Mesendoderm (in vitro differentiated cells): ENCODE measurements around the gene ILDR2.

ENCODE experiments used
- DNase-seq: peaks from one replicate; pipeline ENCODE4 v3.0.0; 2013
- H2AK5ac ChIP-seq: 2 replicates; pipeline ENCODE4 v1.6.1; 2013; ENCODE audit warnings: low read length, inconsistent platforms
- H2BK120ac ChIP-seq: 2 replicates; pipeline ENCODE4 v1.6.1; 2013; ENCODE audit warnings: low read depth, mild to moderate bottlenecking, low read length, moderate library complexity, mixed read lengths
- H2BK15ac ChIP-seq: replicated peaks from 2 replicates; pipeline ENCODE4 v1.6.1; 2013; ENCODE audit warnings: low read depth, mild to moderate bottlenecking, moderate library complexity
- H2BK5ac ChIP-seq: 2 replicates; pipeline ENCODE4 v1.6.1; 2013; ENCODE audit warnings: low read length, inconsistent platforms
- H3K18ac ChIP-seq: 2 replicates; pipeline ENCODE4 v1.6.1; 2013; ENCODE audit warnings: mild to moderate bottlenecking, low read length, mixed read lengths
- H3K23ac ChIP-seq: one replicate; pipeline ENCODE4 v1.6.1; 2013; ENCODE audit warnings: low read length
- H3K27ac ChIP-seq: 2 replicates; pipeline ENCODE4 v1.5.1; 2013; ENCODE audit warnings: low read depth, mild to moderate bottlenecking, inconsistent platforms, low read length, moderate library complexity
- H3K27me3 ChIP-seq: 2 replicates; pipeline ENCODE4 v1.6.1; 2013; ENCODE audit warnings: low read length, control low read depth, mild to moderate bottlenecking, inconsistent platforms; ENCODE audit not compliant: insufficient read depth, poor library complexity
- H3K36me3 ChIP-seq: 2 replicates; pipeline ENCODE4 v1.6.1; 2013; ENCODE audit warnings: low read length, inconsistent platforms; ENCODE audit not compliant: control insufficient read depth, insufficient read depth
- H3K4ac ChIP-seq: one replicate; pipeline ENCODE4 v1.6.1; 2013; ENCODE audit warnings: low read depth, mild to moderate bottlenecking, low read length, moderate library complexity
- H3K4me1 ChIP-seq: 2 replicates; pipeline ENCODE4 v1.6.1; 2013; ENCODE audit warnings: low read depth, low read length, inconsistent platforms; ENCODE audit not compliant: control insufficient read depth
- H3K4me2 ChIP-seq: 2 replicates; pipeline ENCODE4 v1.6.1; 2013; ENCODE audit warnings: low read length
- H3K4me3 ChIP-seq: 2 replicates; pipeline ENCODE4 v1.5.1; 2013; ENCODE audit warnings: mild to moderate bottlenecking, low read length
- H3K56ac ChIP-seq: one replicate; pipeline ENCODE4 v1.6.1; 2013; ENCODE audit warnings: low read length
- H3K79me1 ChIP-seq: 2 replicates; pipeline ENCODE4 v1.6.1; 2013; ENCODE audit warnings: low read length, inconsistent platforms
- H3K79me2 ChIP-seq: 2 replicates; pipeline ENCODE4 v1.6.1; 2013; ENCODE audit warnings: mild to moderate bottlenecking, low read length; ENCODE audit not compliant: control insufficient read depth, insufficient read depth
- H3K9ac ChIP-seq: 2 replicates; pipeline ENCODE4 v1.6.1; 2013; ENCODE audit warnings: low read length, inconsistent platforms
- H4K5ac ChIP-seq: one replicate; pipeline ENCODE4 v1.6.1; 2013; ENCODE audit warnings: low read length
- H4K8ac ChIP-seq: one replicate; pipeline ENCODE4 v1.6.1; 2013; ENCODE audit warnings: low read depth, mild to moderate bottlenecking, control low read depth, low read length, moderate library complexity
- WGBS: extraction: QIAGEN DNeasy Blood & Tissue Kit; methylation state at CpG from one replicate; pipeline ENCODE4 v1.1.7; 2013; ENCODE audit warnings: low lambda C conversion rate, missing lambda C conversion rate; ENCODE audit not compliant: insufficient coverage; ENCODE audit errors: extremely low coverage; 5-methylcytosine and 5-hydroxymethylcytosine counted together

ILDR2 gene

GRCh38 chr1:166951050-166951449, 24.3 kb downstream of the ILDR2 start:
- Histone ChIP-seq H3K4me1 (no peaks in the 10 kb centered on the region), H3K36me3 (no peaks in the 10 kb centered on the region), H3K27me3 (peaks cover 12% of the 10 kb centered on the region), H3K79me2 (no peaks in the 10 kb centered on the region), H4K5ac (no peak overlapping the region), H3K4ac (no peak overlapping the region), H3K79me1 (no peaks in the 10 kb centered on the region), H2BK120ac (no peak overlapping the region), H3K9ac (no peak overlapping the region), H3K27ac (no peak overlapping the region), H2BK15ac (no peak overlapping the region), H3K4me3 (no peak overlapping the region), H3K18ac (no peak overlapping the region), H2BK5ac (no peak overlapping the region), H3K23ac (no peak overlapping the region), H3K56ac (no peak overlapping the region), H2AK5ac (no peak overlapping the region), H4K8ac (no peak overlapping the region), H3K4me2 (no peak overlapping the region)
- no CpG with 5 or more reads among the region's 2 CpGs for WGBS
- DNase-seq, result no peak

GRCh38 chr1:166950156-166950555, 25.2 kb downstream of the ILDR2 start:
- H2AK5ac ChIP-seq, result no peak overlapping the region
- no peak overlapping the region for H3K27ac ChIP-seq
- no peak overlapping the region for H3K4ac ChIP-seq
- no peak overlapping the region for H2BK15ac ChIP-seq
- WGBS, result no CpG with 5 or more reads among the region's 2 CpGs
- no peak overlapping the region for H3K23ac ChIP-seq
- no peak overlapping the region for H3K4me2 ChIP-seq
- H3K27me3 ChIP-seq, result peaks cover 12% of the 10 kb centered on the region
- no peak overlapping the region for H3K9ac ChIP-seq
- no peaks in the 10 kb centered on the region for H3K36me3 ChIP-seq
- H2BK5ac ChIP-seq, result no peak overlapping the region
- no peak overlapping the region for H4K5ac ChIP-seq
- peak; percentile 30 for DNase-seq
- H3K79me1 ChIP-seq, result no peaks in the 10 kb centered on the region
- H2BK120ac ChIP-seq, result no peak overlapping the region
- H3K56ac ChIP-seq, result no peak overlapping the region
- no peak overlapping the region for H4K8ac ChIP-seq
- no peaks in the 10 kb centered on the region for H3K79me2 ChIP-seq
- H3K4me1 ChIP-seq, result no peaks in the 10 kb centered on the region
- no peak overlapping the region for H3K4me3 ChIP-seq
- H3K18ac ChIP-seq, result no peak overlapping the region

GRCh38 chr1:166948856-166949350, 26.4 kb downstream of the ILDR2 start:
- no peak overlapping the region for H2AK5ac ChIP-seq
- H3K27me3 ChIP-seq, result peaks cover 12% of the 10 kb centered on the region
- no peak overlapping the region for H4K8ac ChIP-seq
- no peak overlapping the region for H3K4me3 ChIP-seq
- H2BK5ac ChIP-seq, result no peak overlapping the region
- no peak overlapping the region for H2BK120ac ChIP-seq
- no peak overlapping the region for H3K9ac ChIP-seq
- H3K36me3 ChIP-seq, result no peaks in the 10 kb centered on the region
- no peaks in the 10 kb centered on the region for H3K79me2 ChIP-seq
- H3K18ac ChIP-seq, result no peak overlapping the region
- no peak for DNase-seq
- no peak overlapping the region for H3K4me2 ChIP-seq
- H4K5ac ChIP-seq, result no peak overlapping the region
- no peak overlapping the region for H2BK15ac ChIP-seq
- H3K56ac ChIP-seq, result no peak overlapping the region
- no CpG with 5 or more reads among the region's 2 CpGs for WGBS
- H3K27ac ChIP-seq, result no peak overlapping the region
- H3K23ac ChIP-seq, result no peak overlapping the region
- H3K4ac ChIP-seq, result no peak overlapping the region
- no peaks in the 10 kb centered on the region for H3K79me1 ChIP-seq
- no peaks in the 10 kb centered on the region for H3K4me1 ChIP-seq

DNA sequence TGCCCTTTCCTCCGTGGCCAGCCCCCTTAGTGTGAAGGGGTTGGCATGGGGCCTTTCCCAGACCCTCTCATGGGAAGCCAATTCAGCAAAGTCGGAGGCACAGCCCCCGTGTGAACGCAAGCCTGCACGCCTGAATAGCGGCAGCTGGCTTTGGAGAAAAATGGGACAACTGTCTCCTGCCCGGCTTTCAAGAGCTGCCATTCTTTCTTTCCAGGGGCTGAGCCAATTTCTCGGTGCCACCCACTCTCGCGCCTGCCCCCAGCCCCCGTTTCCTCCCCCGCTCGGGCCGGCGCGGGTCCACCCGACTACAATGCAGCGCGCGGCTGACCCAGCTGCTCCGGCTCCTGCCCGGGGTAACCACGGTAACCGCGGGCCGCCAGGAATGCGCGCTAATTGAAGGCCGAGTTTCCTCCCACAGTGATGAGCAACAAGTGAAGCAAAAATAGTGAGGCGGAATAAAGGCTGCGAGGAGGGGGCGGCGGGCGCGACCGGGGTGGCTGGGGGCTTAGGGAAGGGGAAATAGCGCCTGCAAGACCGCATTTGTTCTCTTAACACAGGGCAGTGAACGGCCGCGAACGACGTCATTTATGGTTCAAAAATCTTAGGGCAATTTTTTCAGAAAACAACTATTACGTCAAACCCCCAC, 27.8 kb downstream of the ILDR2 start:
- no peak overlapping the region for H2AK5ac ChIP-seq
- no peak overlapping the region for H4K8ac ChIP-seq
- H2BK15ac ChIP-seq, result no peak overlapping the region
- no peak overlapping the region for H2BK5ac ChIP-seq
- H3K9ac ChIP-seq, result peak overlapping the region; percentile 24
- no peaks in the 10 kb centered on the region for H3K36me3 ChIP-seq
- no peak overlapping the region for H3K4me3 ChIP-seq
- no peak overlapping the region for H4K5ac ChIP-seq
- no CpG with 5 or more reads among the region's 44 CpGs for WGBS
- peak overlapping the region; percentile 44 for H3K4me2 ChIP-seq
- peak overlapping the region; percentile 51 for H3K27ac ChIP-seq
- H3K79me2 ChIP-seq, result no peaks in the 10 kb centered on the region
- H3K27me3 ChIP-seq, result peaks cover 12% of the 10 kb centered on the region
- no peak overlapping the region for H3K18ac ChIP-seq
- H2BK120ac ChIP-seq, result no peak overlapping the region
- H3K56ac ChIP-seq, result peak overlapping the region; percentile 56
- no peak overlapping the region for H3K23ac ChIP-seq
- no peak overlapping the region for H3K4ac ChIP-seq
- peak; percentile 64 for DNase-seq
- H3K4me1 ChIP-seq, result no peaks in the 10 kb centered on the region
- no peaks in the 10 kb centered on the region for H3K79me1 ChIP-seq

DNA sequence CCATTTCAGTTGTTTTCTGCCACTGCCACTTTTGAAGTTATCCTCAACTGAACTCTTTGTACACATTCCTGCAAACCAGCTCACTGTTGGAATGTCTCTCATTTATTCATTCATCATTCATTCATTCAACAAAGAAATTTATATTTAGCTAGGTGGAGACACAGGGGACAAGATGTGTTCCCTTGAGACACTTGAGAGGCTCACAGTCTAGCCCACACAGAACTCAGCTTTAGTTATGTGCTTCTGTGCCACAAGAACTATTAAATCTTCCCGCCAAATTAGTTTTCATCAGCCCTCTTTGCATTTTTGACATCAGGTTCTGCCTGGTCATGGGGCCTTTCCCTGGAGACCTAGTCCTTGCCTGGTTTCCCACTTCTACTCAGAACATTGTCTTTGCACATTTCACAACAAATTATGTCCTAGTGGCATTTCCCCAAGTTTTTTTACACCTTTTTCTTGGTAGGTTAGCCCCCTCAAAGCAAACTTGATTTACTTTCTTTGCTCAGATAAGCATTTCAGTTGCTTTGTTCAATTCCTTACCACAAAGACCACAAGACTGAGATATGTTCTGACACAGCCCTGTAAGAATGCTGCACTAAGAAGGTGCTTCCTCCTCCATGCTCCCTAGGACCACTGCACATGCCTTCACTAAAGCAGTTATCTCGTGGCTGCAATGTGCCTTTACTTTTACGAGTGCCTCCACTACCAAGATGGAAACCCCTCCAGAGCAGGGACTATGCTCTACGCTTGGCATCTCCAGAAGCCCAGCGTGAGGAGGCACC, 31.0 kb downstream of the ILDR2 start:
- H3K23ac ChIP-seq, result no peak overlapping the region
- H3K18ac ChIP-seq, result no peak overlapping the region
- H3K4me2 ChIP-seq, result no peak overlapping the region
- no peak overlapping the region for H4K8ac ChIP-seq
- H2BK120ac ChIP-seq, result no peak overlapping the region
- peaks cover 12% of the 10 kb centered on the region for H3K27me3 ChIP-seq
- H2BK5ac ChIP-seq, result no peak overlapping the region
- no peak overlapping the region for H2BK15ac ChIP-seq
- no peak overlapping the region for H2AK5ac ChIP-seq
- no peak overlapping the region for H3K56ac ChIP-seq
- DNase-seq, result no peak
- H3K36me3 ChIP-seq, result no peaks in the 10 kb centered on the region
- no peaks in the 10 kb centered on the region for H3K4me1 ChIP-seq
- H3K79me2 ChIP-seq, result no peaks in the 10 kb centered on the region
- H3K27ac ChIP-seq, result no peak overlapping the region
- no peak overlapping the region for H3K9ac ChIP-seq
- H3K4me3 ChIP-seq, result no peak overlapping the region
- no peak overlapping the region for H4K5ac ChIP-seq
- no CpG with 5 or more reads among the region's 5 CpGs for whole genome bisulfite sequencing
- H3K4ac ChIP-seq, result no peak overlapping the region
- H3K79me1 ChIP-seq, result no peaks in the 10 kb centered on the region
